HEK293 (cell line): ENCODE data around the gene WASF3.

Experiments used
- YY1 ChIP-seq: fragments of 450-650 bp; formaldehyde crosslinking; IDR thresholded peaks from 2 replicates; pipeline ENCODE4 v1.5.1; 2018; ENCODE audit warnings: missing biosample characterization, missing genetic modification characterization
- ZBTB7A ChIP-seq: fragments of 450-650 bp; formaldehyde crosslinking; IDR thresholded peaks from 2 replicates; pipeline ENCODE4 v1.5.1; 2016; ENCODE audit warnings: low read depth, missing biosample characterization, missing genetic modification characterization
- ZNF274 ChIP-seq, 2 experiments: fragments of 200-500 bp in 1 of 2; fragments of 450-650 bp in 1 of 2; sonication (Bioruptor generic) in 1 of 2; formaldehyde crosslinking in 1 of 2; IDR thresholded peaks; 2 replicates each; pipeline versions ENCODE4 v1.5.1 to v1.6.1; 2014 to 2016; ENCODE audit warnings: borderline replicate concordance in 1 of 2, inconsistent platforms in 1 of 2, low read length in 1 of 2, missing biosample characterization in 1 of 2, missing genetic modification characterization in 1 of 2
- ZNF354C ChIP-seq: fragments of 450-650 bp; formaldehyde crosslinking; IDR thresholded peaks from 2 replicates; pipeline ENCODE4 v1.5.1; 2016; ENCODE audit warnings: missing biosample characterization, missing genetic modification characterization, low read depth, borderline replicate concordance
- ZNF423 ChIP-seq: fragments of 450-650 bp; formaldehyde crosslinking; IDR thresholded peaks from 2 replicates; pipeline ENCODE4 v1.5.1; 2016; ENCODE audit warnings: missing biosample characterization, missing genetic modification characterization
- ZNF629 ChIP-seq: fragments of 450-650 bp; formaldehyde crosslinking; IDR thresholded peaks from 2 replicates; pipeline ENCODE4 v1.5.1; 2017; ENCODE audit warnings: missing biosample characterization, missing genetic modification characterization
- TF ChIP-seq, protein P1 (sequence below): fragments of 450-650 bp; formaldehyde crosslinking; IDR thresholded peaks from 2 replicates; pipeline ENCODE4 v1.5.1; 2016; ENCODE audit warnings: missing biosample characterization, missing genetic modification characterization
- TF ChIP-seq, protein P2 (sequence below): fragments of 450-650 bp; formaldehyde crosslinking; IDR thresholded peaks from 2 replicates; pipeline ENCODE4 v1.5.1; 2016; ENCODE audit warnings: missing biosample characterization, missing genetic modification characterization

DNA sequence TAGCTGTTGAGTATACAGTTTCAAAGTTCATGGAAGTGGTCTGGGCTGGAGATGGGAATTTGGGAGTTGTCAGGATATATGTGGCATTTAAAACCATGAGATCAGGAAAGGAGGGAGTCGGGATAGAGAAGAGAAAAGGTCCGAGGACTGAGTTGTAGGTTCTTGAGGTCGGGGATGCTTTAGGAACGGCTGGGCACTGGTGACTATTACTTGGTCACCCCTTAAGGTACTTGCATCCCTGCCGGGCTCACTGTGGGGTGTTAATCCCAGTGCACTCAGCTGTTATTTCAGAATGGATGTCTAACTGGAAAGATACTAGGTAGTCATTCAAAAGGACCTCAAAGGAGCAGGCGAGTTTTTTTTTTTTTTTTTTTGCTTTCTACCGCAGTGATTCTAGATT lies 34.2 kb downstream of the WASF3 start:
- TF ChIP-seq, protein P1, sequence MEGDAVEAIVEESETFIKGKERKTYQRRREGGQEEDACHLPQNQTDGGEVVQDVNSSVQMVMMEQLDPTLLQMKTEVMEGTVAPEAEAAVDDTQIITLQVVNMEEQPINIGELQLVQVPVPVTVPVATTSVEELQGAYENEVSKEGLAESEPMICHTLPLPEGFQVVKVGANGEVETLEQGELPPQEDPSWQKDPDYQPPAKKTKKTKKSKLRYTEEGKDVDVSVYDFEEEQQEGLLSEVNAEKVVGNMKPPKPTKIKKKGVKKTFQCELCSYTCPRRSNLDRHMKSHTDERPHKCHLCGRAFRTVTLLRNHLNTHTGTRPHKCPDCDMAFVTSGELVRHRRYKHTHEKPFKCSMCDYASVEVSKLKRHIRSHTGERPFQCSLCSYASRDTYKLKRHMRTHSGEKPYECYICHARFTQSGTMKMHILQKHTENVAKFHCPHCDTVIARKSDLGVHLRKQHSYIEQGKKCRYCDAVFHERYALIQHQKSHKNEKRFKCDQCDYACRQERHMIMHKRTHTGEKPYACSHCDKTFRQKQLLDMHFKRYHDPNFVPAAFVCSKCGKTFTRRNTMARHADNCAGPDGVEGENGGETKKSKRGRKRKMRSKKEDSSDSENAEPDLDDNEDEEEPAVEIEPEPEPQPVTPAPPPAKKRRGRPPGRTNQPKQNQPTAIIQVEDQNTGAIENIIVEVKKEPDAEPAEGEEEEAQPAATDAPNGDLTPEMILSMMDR, result no peak
- TF ChIP-seq ZNF274 (IDR thresholded peaks at IDR 0.05; ENCODE audit: low read length) (no peak), ZNF274 (tag by site-specific recombination; IDR thresholded peaks at IDR 0.05; ENCODE audit: borderline replicate concordance) (no peak), ZBTB7A (tag by site-specific recombination) (no peak), YY1 (tag by site-specific recombination) (no peak), ZNF629 (tag by site-specific recombination) (no peak), ZNF354C (tag by site-specific recombination) (no peak), ZNF423 (tag by site-specific recombination) (no peak)
- TF ChIP-seq, protein P2, sequence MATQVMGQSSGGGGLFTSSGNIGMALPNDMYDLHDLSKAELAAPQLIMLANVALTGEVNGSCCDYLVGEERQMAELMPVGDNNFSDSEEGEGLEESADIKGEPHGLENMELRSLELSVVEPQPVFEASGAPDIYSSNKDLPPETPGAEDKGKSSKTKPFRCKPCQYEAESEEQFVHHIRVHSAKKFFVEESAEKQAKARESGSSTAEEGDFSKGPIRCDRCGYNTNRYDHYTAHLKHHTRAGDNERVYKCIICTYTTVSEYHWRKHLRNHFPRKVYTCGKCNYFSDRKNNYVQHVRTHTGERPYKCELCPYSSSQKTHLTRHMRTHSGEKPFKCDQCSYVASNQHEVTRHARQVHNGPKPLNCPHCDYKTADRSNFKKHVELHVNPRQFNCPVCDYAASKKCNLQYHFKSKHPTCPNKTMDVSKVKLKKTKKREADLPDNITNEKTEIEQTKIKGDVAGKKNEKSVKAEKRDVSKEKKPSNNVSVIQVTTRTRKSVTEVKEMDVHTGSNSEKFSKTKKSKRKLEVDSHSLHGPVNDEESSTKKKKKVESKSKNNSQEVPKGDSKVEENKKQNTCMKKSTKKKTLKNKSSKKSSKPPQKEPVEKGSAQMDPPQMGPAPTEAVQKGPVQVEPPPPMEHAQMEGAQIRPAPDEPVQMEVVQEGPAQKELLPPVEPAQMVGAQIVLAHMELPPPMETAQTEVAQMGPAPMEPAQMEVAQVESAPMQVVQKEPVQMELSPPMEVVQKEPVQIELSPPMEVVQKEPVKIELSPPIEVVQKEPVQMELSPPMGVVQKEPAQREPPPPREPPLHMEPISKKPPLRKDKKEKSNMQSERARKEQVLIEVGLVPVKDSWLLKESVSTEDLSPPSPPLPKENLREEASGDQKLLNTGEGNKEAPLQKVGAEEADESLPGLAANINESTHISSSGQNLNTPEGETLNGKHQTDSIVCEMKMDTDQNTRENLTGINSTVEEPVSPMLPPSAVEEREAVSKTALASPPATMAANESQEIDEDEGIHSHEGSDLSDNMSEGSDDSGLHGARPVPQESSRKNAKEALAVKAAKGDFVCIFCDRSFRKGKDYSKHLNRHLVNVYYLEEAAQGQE (tag by site-specific recombination), result no peak
